Measurements from ENCODE around the gene NARS2.
"Not testable (repeated sequence)": the region's sequence is repeated elsewhere in the genome, so short reads cannot be mapped to it uniquely, and the experiment has no call there.

NARS2 gene

DNA sequence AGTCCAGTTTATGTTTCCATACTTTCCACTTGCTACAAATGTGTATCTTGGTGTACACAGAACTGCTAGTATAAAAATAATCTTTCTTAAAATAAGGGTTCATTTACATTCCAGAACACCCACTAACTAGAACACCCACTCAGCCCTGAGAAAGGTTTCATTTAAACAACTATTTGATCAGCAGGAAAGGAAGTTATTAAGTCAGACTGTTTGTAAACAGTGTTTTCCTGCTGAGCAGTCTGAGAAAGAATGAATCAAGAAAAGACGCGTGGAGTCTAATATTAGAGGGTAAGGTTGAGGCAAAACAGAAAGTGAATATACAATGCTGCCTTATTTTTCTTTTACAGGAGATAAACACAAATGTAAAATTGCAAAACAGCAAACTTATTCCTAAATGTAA, 32.7 kb downstream of the NARS2 start:
- DNase-seq (ENCODE audit: low read depth): peak; percentile 29

DNA sequence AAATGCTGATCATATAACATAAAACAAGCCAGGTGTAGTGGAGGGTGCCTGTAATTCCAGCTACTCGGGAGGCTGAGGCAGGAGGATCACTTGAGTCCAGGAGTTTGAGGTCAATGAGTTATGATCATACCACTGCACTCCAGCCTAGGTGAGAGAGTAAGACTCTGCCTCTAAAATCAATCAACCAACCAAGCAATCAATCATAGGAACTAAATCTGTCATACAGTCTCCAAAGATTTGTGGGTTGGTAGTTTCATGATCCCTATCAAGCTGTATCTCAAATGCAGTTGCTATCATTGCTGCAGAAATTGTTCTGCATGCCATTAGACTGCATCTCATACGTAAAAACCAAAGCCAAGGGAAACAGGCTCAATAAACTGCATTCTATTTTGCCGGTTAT, 33.1 kb downstream of the NARS2 start:
- no peak for DNase-seq (ENCODE audit: low read depth)

DNA sequence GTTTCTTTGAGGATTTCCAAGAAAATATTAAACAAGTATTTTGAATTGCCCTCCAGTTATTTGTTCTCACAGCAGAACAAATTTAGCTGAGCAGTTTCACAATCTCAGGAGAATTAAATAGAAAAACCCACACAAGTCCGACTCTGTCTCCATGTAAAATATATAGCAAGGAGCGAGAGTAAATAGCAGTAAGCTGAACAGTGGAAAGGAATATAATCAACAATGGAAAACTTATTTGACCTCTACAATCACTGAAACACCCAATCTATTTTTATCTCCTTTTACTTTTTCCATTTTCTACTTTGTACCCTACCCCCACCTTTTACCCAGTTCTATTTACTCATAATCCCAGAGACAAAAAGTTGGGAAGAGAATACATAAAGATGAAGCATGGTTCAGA, 34.4 kb downstream of the NARS2 start:
- DNase-seq (ENCODE audit: low read depth): no peak

DNA sequence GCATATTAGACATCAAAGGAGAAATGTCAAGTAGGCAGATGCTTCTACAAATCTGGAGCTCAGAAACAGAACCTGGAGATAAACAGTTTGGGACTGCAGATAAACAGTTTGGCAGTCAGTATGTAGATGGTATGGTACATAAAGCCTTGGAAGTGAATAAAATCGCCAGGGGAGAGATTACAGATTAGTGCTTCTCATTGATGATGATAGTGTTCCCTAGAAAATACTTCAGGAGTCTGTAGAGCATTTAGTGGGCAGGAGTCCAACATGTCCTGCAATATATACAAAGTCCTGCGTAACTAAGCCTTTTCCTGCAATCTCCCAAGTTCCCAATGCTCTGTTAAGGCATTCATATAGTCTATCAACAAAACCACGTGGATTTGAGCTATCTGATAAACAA, 35.2 kb downstream of the NARS2 start:
- DNase-seq (ENCODE audit: low read depth): no peak

DNA sequence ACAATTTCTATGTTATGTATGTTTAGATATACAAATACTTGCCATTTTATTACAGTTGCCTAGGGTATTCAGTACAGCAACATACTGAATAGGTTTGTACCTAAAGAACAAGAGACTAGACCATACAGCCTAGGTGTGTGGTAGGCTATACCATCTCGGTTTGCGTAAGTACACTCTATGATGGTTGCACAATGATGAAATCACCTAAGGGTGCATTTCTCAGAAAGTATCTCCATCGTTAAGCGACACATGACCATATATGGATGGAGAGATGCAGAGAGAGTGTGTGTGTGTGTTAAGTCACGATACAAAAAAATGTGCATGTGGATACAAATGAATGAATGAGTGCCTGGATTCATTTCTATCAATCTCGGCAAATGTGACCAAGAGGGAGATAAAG, 37.7 kb downstream of the NARS2 start:
- DNase-seq (ENCODE audit: low read depth): no peak

DNA sequence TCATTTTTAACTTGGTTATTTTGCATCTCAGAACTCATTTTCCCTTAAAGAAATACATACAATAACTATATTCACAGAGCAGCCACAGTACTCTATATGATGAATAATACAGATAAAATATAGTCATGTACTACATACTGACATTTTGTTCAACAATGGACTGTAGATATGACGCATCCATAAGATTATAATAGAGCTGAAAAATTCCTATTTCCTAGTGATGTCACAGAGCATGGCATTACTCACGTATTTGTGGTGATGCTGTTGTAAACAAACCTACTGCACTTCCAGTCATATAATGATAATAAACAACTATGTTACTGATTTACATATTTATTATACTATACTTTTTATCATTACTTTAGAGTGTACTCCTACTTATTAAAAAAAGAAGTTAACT, 38.7 kb downstream of the NARS2 start:
- DNase-seq (ENCODE audit: low read depth): peak; percentile 88

DNA sequence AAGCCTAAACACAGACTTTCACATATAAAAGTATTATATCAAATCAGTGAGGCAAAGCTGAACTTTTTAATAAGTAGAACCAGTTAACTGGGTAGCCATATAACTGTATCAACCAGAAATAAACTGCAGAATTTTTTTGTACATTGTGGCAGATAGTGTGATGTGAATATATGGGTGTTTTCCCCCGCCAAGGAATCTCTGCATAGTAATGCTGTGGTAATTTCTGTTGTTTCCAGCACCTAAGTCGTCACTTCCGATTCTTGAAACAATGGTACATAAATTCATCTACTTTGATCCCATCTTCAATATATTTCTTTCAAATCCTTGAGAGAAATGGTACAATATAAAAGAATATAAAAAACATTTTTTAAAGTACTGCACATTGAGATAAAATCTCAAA, 39.6 kb downstream of the NARS2 start:
- no peak for DNase-seq (ENCODE audit: low read depth)

DNA sequence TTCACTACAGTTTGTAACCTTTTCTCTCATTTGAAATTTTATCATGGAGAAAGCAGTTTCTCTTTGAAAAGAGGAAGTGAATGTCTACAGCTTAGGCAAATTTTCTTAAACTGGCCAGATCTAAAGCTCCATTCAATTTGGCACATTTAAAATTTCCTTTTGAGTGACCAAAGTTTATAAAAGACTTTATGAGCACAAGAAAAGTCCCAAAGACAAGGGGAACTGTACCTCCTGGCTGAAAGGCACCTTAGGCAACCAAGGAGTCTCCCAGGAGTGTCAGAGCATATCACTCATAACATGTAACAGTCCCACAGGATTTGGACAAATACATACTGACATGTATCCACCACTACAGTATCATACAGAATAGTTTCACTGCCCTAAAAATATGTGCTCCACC, 41.3 kb downstream of the NARS2 start:
- no peak for DNase-seq (ENCODE audit: low read depth)

DNA sequence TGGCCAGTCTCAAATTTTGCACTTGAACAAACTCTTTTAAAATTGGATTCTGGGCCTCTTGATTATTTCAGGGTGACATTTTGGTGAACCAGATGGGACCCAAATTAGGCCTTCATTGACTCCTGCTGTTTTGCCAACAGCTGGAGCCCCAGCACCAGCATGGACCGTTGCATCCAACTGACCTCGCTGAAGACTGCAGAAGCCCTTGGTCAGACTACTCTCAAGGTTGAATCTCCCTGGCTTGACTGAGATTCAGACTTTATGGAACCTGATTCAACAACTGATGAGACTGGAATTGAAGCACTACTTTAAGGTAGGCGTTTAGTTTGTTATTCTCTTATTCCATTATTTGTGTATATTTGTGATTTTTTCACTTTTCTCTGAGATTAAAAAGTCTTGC, 41.7 kb downstream of the NARS2 start:
- DNase-seq (ENCODE audit: low read depth): no peak

DNA sequence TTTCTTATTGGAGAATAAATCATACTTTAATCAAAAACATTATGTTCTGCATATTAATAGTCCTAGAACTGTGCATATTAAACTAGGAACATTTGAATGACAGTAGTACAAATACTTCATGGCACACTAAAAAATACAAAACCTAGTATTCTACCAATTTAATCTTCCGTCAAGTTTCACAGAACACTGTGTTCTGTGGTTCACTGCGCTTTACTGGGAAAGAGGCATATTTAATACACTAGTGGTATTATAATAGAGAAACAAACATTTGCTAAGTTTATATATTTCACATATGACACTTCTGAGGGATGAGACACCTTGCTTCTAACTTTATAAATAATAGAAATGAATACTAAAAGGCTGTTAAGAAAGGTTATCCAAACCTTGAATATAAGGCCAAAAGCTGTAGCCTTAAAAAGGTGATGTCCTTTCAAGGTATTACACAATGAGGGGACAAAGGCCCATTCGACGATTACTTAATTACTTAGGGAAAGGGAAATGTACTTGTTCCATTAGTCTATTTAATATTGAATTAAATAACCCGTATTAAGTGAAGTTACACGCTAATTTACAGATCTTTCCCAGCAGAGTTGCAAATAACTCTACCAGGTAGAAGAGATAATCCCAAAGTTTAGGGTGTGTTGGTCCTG, 48.0 kb downstream of the NARS2 start:
- DNase-seq (ENCODE audit: low read depth): no peak

DNA sequence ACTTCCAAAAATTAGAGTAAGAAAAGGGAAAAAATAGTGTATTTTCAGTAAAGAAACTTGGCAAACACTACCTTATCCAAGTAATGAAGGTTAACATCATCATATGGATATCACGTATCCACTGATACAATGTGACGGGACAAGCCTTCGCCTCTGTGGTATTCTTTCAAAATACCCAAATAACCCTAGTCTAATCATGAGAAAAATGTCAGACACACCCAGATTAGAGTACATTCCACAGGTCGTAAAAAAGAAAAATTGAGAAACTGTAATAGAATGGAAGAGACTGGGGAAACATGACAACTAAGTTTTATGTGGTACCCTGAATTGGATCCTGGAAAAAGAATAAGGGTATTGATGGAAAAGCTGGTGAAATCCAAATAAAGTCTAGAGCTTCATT, 48.9 kb downstream of the NARS2 start:
- DNase-seq (ENCODE audit: low read depth): no peak

DNA sequence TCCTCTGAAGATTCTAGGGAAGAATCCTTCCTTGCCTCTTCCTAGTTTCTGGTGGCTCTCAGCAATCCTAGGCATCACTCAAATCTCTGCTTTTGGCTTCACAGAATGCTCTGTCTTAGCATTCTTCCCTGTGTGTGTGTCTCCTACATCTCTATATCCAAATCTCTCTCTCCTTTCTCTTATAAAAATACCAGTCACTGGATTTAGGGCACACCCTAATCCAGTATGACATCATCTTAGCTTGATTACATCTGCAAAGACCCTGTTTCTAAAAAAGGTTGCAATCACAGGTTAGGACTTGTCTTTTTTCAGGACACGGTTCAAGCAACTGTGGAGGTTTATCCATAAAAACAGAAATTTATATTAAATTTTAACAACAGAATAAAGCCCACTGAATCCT, 54.4 kb downstream of the NARS2 start:
- DNase-seq (ENCODE audit: low read depth): no peak

DNA sequence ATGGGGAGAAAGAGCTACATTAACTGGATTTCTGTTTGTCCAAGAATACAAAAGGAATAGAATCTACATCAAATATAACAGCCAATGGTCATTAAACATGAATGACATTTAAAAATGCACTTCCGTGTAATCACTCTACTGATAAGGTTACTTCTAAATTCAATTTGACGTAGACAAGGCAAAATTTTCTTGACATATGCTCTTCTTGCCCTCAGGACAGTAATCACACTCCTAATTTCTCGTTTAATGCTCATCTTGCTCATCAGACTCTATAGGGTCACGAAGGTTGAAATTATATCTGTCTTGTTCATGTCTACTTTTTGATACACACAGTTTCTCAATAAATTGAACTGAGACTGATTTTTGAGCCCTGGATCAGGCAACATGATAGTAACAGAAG, 58.4 kb downstream of the NARS2 start:
- DNase-seq (ENCODE audit: low read depth): no peak

DNA sequence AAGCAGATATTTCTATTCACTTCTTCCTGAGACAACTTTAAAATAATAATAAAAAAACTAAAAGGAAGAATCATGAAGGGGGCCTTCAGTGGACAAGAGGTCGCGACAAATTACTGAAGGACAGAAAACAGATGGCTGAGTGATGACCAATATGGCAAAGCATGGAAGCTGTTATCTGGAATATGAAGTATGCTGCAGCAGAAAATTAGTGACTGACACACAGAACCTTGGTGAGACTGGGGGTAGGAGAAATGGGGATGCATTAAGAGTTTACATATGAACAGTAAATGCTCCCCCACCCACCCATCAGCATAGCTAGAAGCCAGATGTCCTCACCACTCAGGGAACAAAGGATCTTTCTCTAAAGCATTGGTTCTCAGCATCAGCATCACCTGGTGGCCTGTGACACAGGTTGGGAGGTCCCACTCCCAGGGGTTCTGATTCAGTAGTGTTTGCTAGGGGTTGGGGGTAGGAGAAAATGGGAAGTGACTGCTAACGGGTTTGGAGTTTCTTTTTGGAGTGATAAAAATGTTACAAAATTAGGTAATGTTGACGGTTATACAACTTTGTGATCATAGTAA, 59.7 kb downstream of the NARS2 start:
- DNase-seq (ENCODE audit: low read depth): no peak

DNA sequence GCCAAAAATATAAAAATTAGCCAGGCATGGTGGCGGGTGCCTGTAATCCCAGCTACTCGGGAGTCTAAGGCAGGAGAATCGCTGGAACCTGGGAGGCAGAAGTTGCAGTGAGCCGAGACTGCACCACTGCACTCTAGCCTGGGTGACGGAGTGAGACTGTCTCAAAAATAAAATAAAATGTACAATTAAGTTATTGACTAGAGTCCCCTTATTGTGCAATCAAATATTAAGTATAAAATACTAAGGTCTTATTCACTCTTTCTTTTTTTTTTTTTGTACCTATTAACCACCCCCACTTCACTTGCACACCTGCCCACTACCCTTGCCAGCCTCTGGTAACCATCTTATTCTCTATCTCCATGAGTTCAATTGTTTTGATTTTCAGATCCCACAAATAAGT, 61.6 kb downstream of the NARS2 start:
- not testable (repeated sequence) for DNase-seq (ENCODE audit: low read depth)

DNA sequence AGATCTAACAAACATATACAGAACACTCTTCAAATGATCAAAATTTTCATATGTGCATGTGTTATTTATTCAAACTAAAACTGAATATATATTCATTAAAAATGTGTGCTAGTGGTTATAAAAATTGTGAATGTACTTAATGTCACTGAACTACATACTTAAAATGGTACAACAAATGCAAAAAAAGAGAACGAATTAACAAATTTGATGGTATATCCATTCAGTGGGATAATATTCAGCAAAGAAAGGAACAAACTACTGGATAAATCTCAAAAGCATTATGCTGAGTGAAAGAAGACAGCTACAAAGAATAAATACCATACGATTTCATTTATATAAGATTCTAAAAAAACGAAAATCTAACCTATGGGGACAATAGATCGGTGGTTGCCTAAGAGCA, 64.1 kb downstream of the NARS2 start:
- DNase-seq (ENCODE audit: low read depth): no peak

DNA sequence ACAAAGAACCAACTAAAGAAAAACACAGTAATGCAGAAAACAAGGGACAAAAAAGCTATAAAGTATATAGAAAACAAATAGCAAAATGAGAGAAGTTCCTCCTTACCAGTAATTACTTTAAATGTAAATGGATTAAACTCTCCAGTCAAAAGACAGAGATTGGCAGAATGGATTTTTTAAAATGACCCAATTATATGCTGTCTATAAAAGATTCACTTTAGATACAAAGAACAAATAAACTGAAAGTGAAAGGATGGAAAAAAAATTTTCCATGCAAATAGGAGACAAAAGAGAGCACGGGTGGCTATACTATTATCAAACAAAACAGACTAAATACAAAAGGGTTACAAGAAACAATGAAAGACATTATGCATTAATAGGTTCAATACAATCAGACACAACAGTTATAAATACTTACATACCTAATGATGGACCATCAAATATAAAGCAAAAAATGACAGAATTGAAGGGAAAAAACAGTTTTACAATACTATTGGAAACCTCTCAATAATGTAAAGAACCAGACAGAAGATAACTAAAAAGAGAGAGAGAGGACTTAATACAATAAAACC, 64.6 kb downstream of the NARS2 start:
- DNase-seq (ENCODE audit: low read depth): no peak

DNA sequence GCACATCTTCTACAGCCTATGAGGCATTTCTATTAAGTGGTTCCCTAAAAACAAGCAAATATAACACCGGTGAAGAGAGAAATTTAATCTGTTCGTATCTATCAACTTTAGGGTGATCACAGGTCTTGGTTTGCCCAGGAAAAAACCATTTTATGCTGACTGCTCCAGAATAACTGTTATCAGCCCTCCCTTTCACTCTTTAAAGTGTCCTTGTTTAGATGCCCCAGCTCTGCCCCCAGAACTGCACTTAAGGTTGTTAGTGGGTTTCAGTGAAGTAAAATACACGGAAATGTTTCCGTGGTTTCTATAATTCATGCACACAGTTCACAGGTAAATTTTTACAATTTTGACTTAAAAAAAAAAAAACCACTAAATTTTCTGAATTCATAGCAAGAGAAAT, 70.0 kb downstream of the NARS2 start:
- DNase-seq (ENCODE audit: low read depth): no peak

DNA sequence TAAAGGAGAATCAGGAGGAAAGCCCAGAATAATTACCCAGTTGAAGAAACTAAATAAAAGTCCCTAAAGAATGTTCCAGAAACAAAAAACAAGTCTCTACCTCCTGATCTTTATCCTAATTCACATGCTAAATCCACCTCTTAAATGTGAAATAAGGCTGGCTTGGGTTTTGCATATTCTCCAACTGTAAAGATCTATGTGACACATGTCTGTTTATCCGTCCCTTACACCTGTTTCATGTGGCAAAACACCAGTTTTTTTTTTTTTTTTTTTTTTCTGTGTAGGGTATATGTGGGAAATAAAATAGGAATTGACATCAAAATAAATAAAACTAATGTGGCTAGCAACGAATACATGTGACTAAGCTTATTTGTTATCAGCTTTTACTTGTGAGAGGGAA, 70.5 kb downstream of the NARS2 start:
- DNase-seq (ENCODE audit: low read depth): no peak

DNA sequence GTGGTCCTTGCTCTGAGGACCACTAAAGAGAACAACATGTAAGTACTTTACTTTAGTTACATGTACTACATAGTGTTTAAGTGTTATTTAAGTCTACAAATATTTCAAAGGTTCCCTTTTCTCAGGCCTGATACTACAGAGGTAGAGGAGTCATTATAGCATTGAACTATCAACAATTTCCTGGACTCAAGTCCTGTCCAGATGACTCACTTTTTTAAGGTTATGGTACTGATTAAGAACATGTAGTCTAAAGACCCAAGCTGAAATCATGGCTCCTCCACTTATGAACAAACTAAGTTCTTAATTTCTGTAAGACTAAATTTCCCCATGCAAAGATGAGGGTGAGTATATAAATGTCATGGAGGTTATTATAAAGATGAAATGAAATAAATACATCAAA, 74.7 kb downstream of the NARS2 start:
- DNase-seq (ENCODE audit: low read depth): peak; percentile 26

DNA sequence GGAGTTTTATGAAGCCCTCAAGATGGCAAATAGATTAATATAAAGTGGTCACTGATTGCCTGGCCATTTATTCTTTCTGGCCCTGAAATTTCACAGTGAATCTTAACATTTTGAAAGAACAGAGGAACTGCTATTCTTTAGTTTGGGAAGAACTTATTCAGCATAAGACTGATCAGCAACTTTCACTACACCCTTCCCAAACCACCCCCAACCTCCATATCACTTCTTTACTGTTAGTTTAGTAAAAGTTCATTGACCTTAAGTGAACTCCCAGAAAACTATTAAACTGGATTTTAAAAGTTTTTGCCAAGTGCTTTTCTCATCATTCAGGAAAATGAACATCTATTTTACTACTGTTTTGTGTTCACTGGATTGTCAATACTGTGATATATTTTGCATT, 77.4 kb downstream of the NARS2 start:
- no peak for DNase-seq (ENCODE audit: low read depth)

DNA sequence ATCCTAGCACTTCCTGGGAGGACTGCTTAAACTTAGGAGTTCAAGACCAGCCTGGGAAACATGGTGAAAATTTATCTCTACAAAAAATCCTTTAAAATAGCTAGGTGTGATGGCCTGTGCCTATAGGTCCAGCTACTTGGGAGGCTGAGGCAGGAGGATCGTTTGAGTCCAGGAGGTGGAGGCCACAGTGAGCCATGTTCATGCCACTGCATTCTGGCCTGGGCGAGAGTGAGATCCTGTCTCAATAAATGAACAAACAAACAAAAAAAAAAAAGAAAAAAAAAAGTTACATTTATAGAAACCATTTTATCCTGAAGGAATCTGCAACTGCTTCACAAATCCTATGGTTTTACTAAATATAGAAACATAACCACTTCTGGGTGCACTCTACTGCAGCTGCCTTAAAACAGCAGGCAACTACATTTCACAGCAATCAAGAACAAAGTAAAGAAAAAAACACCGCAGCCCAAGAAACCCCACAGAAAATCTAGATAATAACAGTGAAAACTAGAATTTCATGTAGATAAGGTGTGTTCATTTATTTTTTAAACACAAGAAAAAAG, 81.2 kb downstream of the NARS2 start:
- no peak for DNase-seq (ENCODE audit: low read depth)

DNA sequence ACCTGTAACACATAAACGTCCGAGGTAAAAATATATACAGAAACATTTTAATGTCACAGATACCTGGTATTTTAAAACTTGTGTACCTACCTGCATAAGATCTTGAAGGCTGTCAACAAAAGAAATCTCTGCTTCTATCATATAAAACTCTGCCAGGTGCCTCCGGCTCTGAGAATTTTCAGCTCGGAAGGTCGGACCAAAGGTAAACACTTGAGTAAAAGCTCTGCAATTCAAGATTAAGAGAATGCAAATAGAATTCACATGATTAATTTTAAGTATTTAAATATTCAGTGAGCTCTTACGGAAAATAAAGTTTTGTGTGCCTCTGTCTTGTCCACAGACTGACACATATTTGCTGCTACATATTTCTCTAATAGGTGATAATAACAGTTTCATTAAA, 81.7 kb downstream of the NARS2 start:
- no peak for DNase-seq (ENCODE audit: low read depth)

DNA sequence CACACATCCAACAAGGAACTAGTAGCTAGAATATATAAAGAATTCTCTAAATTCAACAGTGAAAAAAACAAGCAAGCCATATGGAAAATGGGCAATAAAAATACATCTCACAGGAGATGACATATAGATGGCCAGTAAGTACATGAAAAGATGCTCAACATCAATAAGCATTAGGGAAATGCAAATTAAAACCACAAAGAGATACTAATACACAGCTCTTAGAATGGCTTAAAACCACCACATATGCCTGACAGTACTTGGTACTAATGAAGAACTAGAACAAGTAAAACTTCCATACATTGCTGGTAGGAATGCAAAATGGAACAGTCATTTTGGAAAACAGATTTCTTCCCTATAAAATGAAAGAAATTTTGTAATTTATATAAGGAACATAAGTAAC, 85.5 kb downstream of the NARS2 start:
- no peak for DNase-seq (ENCODE audit: low read depth)

All from ELR (cell line).